HG02973 (cell line): ENCODE data around the gene ZSWIM6.
"Not testable (repeated sequence)": the region's sequence is repeated elsewhere in the genome, so short reads cannot be mapped to it uniquely, and the experiment has no call there.

Experiments used
- ATAC-seq: cut with Tn5 transposase; IDR thresholded peaks from one replicate; pipeline ENCODE4 v1.9.1; 2021; ENCODE audit warnings: moderate library complexity; ENCODE audit not compliant: unreplicated experiment

ZSWIM6 gene

DNA sequence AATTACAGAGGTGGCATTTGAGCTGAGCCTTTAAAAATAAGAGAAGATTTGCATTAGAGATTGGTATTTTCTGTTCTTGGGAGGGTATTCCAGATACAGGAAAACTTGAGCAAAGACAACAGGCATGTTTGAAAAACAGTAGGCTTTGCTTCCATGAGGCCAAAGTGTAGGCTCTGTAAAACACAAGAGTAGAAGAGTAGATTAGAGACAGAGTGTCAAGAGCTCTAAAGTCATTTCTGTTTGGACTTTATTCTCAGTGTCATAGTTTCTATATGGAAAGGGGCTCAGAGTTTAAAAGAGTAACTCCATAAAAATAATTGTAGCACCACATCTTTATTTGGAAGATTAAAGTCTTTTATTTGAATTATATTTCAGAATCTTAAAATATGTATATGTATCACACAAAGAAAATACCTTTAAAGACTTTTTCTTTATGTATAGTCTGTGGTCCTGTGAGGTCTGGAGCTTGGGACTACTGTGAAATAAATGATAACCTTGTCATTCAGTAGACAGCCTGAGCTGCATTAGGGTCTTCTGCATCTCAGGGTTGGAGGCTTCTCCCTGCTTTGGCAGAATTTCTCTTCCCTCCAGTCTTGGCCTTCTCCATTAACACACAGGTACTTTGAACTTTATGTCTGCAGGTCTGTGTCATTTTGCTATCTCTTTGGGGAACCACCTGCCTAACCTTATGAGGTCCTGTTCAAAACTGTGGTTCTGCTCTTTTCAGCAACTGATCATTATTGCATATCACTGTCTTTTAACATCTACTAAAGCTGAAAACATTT, 73.6 kb downstream of the ZSWIM6 start:
- ATAC-seq: no peak

DNA sequence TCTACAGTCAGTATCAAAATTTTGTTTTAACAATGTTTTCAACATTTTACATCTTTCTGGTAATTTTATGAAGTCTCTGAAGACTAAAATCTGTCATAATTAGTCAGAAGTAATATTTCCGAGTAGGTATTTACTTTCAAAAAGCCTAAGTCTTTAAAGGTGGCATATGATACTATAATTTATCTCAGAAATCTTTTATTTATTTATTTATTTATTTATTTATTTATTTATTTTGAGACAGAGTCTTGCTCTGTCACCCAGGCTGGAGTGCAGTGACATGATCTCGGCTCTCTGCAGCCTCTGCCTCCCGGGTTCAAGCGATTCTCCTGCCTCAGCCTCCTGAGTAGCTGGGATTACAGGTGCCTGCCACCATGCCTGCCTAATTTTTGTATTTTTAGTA, 74.4 kb downstream of the ZSWIM6 start:
- not testable (repeated sequence) for ATAC-seq

DNA sequence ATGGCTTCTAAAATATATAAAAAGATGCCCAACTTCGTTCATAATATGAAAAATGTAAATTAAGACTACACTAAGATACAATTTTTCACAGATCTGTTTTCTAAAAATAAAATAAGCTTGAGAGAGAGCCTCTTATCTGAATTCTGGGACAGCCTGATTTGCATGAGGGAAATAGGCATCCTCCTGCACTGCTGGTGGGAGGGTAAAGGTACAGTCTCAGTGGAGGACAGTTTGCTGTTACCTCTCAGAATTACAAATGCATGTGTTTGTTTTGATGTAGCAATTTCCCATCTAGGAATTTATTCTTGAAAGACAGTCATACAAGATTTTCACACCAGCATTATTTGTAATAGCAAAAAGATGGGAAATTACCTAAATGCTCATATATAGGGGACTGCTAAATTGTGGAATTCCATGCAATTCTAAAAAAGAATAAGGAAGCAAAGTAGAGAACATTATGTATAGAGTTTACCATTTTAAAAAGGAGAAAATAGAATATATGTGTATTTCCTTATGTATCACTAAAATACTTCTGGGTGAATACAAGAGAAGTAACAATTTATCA, 75.7 kb downstream of the ZSWIM6 start:
- ATAC-seq: no peak

DNA sequence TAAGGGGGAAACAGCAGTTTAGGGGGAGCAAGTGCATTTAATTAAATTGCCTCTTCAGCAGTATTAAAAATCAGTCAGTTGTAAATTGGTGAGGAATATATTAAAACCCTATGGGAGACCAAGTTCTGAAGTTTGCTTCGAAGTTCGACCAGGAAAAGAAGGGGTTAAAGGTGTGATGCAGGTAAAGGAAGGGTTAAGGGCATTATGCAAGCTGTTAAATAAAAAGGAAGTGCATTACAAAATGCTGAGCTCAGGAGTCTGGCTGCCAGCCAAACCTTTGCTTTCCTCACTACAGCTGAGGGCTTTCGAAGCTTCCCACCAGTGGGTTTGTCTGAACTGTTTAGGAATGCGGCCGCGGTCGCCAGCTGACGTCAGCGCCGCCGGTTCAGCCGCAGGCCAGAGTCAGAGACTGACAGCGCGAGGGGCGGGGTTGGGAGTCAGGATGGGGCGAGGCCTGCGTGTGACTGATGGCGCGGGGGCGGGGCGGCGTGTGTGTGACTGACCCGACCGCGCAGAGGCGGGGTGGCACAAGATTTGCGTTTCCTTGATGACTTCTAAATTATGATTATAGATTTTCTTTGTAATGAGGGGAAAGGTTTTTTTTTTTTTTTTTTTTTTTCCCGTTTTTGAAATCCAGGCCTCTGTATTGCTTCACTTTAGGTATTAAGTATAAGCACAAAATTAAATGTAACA, 76.6 kb downstream of the ZSWIM6 start:
- peak; percentile 100 for ATAC-seq

DNA sequence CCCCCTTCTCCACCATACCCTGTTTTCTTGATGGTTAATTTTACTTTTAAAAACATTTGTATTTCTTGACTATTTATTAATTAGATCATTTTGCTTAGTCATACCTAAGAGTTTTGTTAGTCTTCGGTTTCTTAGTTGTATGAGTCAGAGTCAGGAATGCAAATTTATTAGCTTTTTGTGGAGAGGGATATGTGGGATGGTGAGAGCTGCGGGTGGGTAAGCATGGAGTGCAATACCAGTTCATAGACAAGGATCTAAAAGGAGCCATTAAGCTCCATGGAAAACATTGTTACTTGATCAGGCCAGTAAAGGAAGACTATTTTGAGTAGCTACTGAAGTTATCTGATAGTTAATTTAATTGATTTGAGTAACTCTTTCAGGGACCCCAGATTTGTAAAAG, 77.5 kb downstream of the ZSWIM6 start:
- no peak for ATAC-seq

DNA sequence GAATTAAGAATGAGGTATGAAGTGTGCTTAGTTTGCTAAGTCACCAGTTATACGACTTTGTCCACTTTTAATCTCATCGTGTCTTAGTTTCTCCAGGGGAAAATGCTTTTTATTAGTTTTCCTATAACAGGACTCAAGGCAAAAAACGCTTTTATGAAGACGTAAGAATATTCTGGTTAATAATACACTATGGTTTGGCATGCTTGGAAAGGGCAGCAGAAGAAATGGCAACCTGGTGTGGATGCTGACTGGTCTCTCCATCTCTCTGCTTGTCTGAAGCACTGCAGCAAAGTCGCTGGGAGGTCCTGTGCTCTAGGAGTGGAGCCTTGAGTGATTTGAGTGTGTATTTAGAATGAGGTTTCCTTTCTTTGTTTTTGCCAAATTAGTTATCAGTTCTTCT, 78.8 kb downstream of the ZSWIM6 start:
- no peak for ATAC-seq

DNA sequence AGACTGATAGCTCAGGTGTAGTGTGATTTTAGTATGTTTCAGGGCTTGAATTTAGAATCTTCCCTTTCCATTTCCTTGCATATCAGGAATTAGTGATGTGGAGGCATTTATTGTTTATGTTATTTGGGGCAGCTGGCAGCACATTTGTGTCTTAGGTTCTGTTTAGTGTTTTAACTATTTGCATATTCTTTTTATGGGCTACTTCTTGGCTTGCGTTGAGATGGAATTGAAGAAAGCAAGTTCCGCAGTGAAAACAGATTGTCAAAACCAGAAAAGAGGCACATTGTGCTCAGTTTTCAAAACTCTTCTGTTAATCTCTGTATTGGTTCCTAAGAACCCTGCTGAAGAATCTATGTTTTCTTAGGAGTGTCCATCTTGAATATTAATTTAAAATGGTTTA, 80.3 kb downstream of the ZSWIM6 start:
- no peak for ATAC-seq

DNA sequence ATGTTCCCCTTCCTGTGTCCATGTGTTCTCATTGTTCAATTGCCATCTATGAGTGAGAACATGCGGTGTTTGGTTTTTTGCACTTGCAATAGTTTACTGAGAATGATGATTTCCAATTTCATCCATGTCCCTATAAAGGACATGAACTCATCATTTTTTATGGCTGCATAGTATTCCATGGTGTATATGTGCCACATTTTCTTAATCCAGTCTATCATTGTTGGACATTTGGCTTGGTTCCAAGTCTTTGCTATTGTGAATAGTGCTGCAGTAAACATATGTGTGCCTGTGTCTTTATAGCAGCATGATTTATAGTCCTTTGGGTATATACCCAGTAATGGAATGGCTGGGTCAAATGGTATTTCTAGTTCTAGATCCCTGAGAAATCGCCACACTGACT, 81.1 kb downstream of the ZSWIM6 start:
- ATAC-seq: not testable (repeated sequence)

DNA sequence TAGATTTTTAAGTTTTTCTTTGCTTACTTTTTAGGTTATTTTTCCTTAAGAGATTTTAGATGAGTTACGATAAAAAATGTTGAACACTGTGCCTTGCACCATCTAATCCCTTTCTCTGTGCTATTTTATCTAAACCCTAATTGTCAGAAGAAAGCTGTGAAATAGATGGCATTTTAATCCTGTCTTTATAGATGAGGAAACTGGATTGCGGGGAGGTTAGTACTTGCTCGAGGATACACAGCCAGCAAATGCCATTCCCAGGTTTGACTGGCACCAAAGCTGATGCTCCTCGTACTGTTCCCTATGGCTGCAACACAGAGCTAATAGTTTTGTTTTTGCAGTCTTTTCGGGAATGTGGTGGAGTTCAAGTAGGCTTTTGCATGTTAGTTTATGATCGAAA, 82.7 kb downstream of the ZSWIM6 start:
- no peak for ATAC-seq

DNA sequence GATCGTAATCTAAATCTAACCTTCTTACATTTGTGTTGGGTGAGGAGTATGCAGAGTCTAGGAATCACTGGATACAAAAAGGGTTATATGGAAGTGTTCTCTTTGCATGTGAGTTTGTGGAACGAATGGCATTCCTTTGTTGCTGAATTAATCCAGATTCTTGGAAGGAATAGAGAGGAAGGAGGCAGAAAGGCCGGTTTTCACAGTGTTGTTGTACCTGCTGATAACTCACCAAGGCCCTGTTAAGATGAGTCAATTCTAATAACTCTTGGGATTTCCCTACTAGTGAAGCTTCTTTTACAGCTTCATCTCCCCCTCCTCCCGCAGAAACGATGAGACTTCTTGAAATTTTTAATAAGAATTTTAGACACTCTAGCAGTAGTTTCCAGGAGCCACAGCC, 84.0 kb downstream of the ZSWIM6 start:
- ATAC-seq: no peak

DNA sequence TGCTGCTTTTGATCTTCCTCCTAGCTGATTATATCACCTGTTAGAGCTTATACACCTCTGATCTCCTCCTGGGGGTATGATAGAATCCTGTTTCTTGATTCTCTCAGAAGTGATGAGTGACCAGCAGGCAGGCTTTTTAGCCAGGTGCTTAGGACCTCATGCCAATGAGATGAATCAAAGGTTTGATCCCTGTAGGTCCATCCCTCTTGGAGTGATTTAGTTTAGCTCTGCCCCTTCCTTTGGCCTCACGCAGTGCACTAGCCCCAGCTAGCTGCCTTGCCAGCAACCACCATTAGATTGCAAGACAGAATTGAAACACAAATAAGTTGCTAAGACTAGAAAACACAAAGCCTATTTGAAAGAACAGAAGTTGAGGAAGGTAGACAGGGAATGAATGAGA, 84.4 kb downstream of the ZSWIM6 start:
- no peak for ATAC-seq

DNA sequence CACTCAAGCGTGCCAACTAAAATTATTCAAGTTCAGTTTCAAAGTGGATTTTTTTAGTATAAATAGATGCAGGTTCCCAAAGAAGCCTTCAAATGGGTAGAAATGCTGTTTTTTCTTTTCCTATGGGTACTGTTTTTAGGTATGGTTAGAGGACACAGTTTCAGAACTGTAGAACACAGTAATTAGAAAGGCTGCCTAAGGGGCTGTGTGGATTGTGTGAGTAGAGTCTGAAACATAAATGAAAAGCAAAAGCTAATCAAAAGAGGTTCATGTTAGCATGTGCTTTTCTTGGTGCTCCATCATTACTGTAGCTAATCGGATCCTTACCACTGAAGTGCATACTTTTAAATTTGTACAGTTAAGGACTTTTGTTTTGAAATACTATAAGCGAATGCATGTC, 85.3 kb downstream of the ZSWIM6 start:
- no peak for ATAC-seq

DNA sequence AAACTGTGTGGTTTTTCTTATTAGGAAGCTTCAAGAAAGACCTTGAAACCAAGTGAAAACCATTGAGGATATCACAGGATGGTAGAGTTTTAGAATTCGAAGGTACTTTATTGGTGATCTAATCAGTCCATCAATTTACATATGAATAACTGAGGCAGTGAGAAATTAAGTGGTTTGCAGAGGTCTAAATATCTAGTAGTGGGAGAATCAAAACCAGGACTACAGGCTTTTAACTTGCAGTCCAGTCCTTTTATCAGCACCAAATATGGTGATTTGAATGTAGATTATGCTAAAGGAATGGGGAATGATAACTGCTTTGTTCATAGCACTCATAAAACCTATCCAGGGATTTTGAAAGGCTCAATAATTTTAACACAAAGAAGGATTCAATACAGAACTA, 85.8 kb downstream of the ZSWIM6 start:
- ATAC-seq: no peak

DNA sequence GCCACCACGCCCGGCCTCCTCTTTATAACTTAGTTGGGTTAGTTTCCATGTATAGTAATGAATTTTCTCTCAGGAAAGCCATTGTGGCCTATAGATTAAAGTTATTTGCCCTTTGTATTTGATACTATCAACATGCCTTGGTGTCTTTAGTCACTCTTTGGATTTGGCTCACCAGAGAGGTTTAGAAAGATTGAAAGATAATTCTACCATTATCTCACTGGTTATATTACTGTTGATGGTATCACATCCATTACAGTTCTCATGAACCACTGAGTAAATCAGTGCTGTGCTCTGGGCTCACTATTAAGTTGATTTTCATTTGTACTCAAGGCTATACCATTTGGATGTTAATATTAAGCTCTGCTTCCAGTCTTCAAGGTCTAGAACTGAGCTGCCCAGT, 87.0 kb downstream of the ZSWIM6 start:
- ATAC-seq: no peak

DNA sequence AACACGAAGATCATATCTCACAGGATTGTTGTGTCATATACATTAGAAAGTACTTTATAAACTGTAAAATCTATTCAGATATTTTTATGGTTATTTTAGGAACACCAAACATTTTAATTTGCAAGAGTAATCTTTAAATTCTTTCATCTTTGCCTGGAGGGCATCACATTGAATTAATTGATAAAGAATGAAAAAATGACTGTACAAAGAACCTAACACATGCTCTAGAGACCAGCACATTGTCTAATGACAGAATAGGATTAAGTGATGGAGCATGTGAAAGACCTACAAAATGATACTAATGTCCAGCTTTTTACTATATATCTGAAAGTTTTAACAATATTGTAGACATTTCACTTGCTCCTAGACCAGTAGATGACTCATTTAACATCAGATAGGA, 88.0 kb downstream of the ZSWIM6 start:
- ATAC-seq: no peak

DNA sequence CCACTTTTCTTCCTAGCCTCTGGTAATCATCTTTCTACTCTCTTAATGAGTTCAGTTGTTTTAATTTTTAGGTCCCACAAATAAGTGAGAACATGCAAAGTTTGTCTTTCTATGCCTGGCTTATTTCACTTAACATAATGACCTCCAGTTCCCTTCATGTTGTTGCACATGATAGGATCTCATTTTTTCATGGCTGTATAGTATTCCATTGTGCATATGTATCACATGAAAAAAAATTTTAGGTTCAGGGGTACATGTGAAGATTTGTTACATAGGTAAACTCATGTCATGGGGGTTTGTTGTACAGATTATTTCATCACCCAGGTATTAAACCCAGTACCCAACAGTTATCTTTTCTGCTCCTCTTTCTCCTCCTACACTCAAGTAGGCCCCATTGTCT, 89.2 kb downstream of the ZSWIM6 start:
- ATAC-seq: not testable (repeated sequence)

DNA sequence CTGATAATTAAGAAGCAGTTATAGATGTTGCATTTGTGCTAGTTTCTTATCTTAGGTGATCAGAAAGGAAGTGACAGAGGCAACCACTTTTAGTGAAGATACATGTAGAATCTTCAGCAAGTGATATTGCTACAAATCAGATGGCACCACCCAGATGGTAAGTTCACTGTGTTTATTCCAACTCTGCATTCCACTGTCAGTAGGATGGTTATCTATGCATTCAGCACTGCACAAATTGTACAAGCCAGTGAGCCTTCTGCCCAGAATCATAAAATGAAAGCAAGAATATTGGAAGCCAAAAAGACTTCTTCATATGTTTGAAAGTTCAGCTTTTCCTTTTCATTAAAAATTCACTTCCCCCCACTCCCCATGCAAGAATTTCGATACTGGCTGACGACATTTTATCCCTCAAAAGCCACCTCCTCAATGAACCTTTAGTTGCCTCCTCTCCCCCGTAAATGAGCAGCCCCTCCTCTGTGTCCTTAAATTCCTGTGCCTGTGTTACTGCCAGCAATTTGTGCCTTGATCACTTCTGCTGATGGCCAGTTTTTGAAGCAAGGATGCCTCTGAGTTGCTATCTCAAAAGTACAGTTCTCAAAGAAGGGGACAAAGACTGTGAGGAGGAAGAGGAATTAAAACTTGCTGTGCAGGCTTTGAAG, 91.6 kb downstream of the ZSWIM6 start:
- ATAC-seq: no peak

DNA sequence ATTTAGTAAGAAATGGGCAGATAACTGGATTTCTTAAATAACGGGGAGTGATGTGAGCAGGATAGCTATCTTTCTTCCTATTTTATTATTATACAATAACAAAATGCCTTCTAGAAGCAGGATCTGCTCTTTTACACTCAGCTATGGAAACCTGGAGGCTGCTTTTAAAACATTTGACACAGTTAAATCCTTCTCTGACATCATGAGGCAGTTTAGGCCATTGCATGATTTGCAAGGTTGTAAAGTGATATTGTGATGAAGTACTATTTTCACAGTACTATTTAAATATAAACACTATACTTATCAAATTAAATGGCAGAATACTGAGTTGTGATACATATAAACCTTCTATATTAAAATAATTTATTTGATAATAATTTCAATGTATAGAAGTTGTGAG, 93.9 kb downstream of the ZSWIM6 start:
- no peak for ATAC-seq

DNA sequence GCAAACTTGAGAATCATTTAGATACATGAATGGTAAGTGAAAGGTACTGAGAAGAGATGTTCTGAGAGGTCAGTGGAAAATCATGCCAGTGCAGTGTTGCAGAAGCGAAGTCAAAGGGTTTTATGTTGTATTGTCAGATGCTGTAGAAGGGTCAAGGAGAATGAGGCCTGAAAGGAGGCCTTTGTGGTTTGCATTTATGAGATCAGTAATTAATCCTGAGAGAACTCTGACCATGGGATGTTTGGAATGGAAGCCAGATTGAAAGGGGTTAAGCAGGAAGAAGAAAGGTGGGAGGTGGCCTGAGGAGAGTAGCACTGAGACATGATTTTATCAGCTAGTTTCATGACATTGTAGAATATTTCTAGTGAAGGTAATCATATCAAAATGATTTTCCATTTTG, 97.8 kb downstream of the ZSWIM6 start:
- no peak for ATAC-seq

DNA sequence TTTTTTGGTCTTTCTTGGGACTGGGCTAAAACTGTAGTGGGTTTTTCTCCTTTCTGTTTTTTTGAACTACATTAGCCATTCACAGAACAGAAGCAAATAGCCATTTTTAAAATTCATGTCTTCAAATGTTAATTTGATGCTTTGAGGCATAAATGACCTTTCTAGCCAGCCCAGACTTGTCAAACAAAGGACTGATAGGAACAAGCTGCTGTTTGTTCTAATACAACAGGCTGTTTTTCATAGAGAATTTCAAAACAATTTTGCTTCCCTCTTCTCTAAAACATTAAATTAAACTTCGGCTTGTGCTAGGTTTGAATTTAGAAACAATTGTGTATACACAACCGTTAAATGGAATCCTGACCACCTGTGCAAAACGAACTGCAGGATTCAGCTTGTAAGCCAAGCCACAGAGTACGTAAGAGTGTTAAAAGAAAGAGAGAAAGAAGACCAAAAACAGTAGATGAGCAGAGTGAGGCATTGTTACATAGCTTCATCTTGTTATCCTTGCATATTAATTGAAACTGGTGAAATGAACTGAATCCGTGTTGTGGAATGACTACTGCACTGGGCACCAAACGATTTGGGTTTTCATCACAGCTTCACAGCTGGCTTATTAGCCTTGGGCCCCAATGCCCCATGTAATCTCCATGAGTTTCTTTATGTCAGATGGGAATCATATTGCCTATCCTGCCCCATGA, 100.0 kb downstream of the ZSWIM6 start:
- no peak for ATAC-seq

DNA sequence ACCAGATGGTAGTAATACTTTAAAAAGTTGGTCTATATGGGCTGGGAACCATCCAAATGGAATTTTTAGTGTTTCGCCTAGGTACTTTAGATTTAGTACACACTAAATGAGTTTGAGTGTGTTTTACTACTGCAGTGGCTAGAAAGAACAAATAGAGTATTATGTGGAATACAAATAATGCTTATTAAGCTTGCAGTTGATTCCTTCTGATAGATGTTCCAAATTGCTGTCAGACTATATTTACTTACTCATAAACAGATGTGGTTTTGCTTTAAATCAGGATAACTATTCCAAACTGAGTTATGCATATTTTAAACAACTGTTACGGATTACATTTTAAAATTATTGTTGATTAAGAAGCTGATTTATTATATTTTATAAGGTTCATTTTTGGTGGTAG, 103.3 kb downstream of the ZSWIM6 start:
- ATAC-seq: no peak
